ENCODE measurements around the gene CHMP4A. TPM values are rescaled to one million over a fixed set of nuclear protein-coding genes. Genes with fewer than 3 reads are reported as not detected.

CHMP4A gene
- total and polyA plus RNA-seq, 2 of the 13 experiments (the other 11 are each of a cell fraction or from before 2014, with no cell fraction given), result 83.6 to 113 TPM

- TF ChIP-seq ZBTB10 (CRISPR knock-in tag; IDR thresholded peaks at IDR 0.05; ENCODE audit: borderline replicate concordance) (peak; percentile 71; the same call in 1 of the 2 replicates), TSC22D2 (CRISPR knock-in tag; IDR thresholded peaks at IDR 0.05; ENCODE audit: borderline replicate concordance) (peak; percentile 98), JDP2 (CRISPR knock-in tag; IDR thresholded peaks at IDR 0.05; ENCODE audit: borderline replicate concordance) (no peak), ZNF337 (CRISPR knock-in tag; IDR thresholded peaks at IDR 0.05; ENCODE audit: borderline replicate concordance, low read depth) (peak; percentile 99; the same call in 1 of the 2 replicates), AKNA (CRISPR knock-in tag; IDR thresholded peaks at IDR 0.05; ENCODE audit: borderline replicate concordance) (0 out of 2 replicates have a peak, but pooled peaks have one; percentile 13), ZNF3 (CRISPR knock-in tag; IDR thresholded peaks at IDR 0.05) (0 out of 2 replicates have a peak, but pooled peaks have one; percentile 77), ZNF333 (CRISPR knock-in tag; IDR thresholded peaks at IDR 0.05; ENCODE audit: borderline replicate concordance) (peak; percentile 99), ZBTB7A (CRISPR knock-in tag; IDR thresholded peaks at IDR 0.05) (peak; percentile 83; the same call in 1 of the 2 replicates), BCL3 (CRISPR knock-in tag; IDR thresholded peaks at IDR 0.05) (peak; percentile 99), HMGXB3 (CRISPR knock-in tag; IDR thresholded peaks at IDR 0.05; ENCODE audit: borderline replicate concordance) (peak; percentile 97), MAF1 (CRISPR knock-in tag; IDR thresholded peaks at IDR 0.05; ENCODE audit: borderline replicate concordance) (peak; percentile 89), MXD3 (CRISPR knock-in tag; IDR thresholded peaks at IDR 0.05) (peak; percentile 100)
Measured at GRCh38 chr14:24188251-24189058, 24.8 kb downstream of the CHMP4A start, which contains the start of gene IPO4 (continued).

All from HepG2 (cell line).